T-cell (primary cell): ENCODE data around the gene KCNJ10. TPM values are rescaled to one million over a fixed set of nuclear protein-coding genes. Genes with fewer than 3 reads are reported as not detected.

Source experiments
- ATAC-seq, 4 experiments: fragments of 200-7000 bp in 3 of 4; fragments of 150-1000 bp in 1 of 4; cut with Tn5 transposase; replicated peaks in 1 of 4; 1 replicate in 3 of 4; 2 replicates in 1 of 4; pipeline ENCODE4 v1.10.0; 2021; ENCODE audit warnings: moderate library complexity in 3 of 4, mild to moderate bottlenecking in 2 of 4, moderate number of reproducible peaks in 1 of 4
- CTCF ChIA-PET, 2 donors: fragments of 300-600 bp; sonication (Branson Sonifier 250); formaldehyde crosslinking; loops; one replicate each; lab custom pipeline; 2022; ENCODE audit warnings: antibody characterized with exemption in 2 of 2; lab: Charles Lee
- POLR2A ChIA-PET, 2 donors: fragments of 300-600 bp; sonication (Branson Sonifier 250); formaldehyde crosslinking; loops; one replicate each; lab custom pipeline; 2022; ENCODE audit warnings: antibody characterized with exemption in 2 of 2; lab: Charles Lee
- DNase-seq, 35 experiments: peaks; one replicate each; pipeline versions ENCODE4 v3.0.0 to v3.0.0-alpha.2; 2013 to 2023
- H3K27ac ChIP-seq: one replicate; pipeline ENCODE4 v1.5.1; 2013; ENCODE audit warnings: low read length
- H3K27me3 ChIP-seq, 2 experiments: replicated peaks in 1 of 2; 1 replicate in 1 of 2; 2 replicates in 1 of 2; pipeline versions ENCODE4 v1.6.1 to v1.7.0; 2013; ENCODE audit warnings: low read length in 1 of 2, mixed read lengths in 1 of 2; ENCODE audit not compliant: control insufficient read depth in 2 of 2, insufficient read depth in 2 of 2; ENCODE audit errors: extremely low read depth in 1 of 2
- H3K36me3 ChIP-seq, 2 donors: 1 replicate in 1 of 2; 2 replicates in 1 of 2; pipeline versions ENCODE4 v1.6.1 to v1.7.0; 2013; ENCODE audit warnings: low read length in 1 of 2; ENCODE audit not compliant: control insufficient read depth in 2 of 2, insufficient read depth in 1 of 2; ENCODE audit errors: extremely low read depth in 1 of 2
- H3K4me1 ChIP-seq, 2 experiments: 1 replicate in 1 of 2; 2 replicates in 1 of 2; pipeline versions ENCODE4 v1.6.1 to v1.7.0; 2013; ENCODE audit warnings: low read length in 2 of 2, mixed read lengths in 1 of 2; ENCODE audit not compliant: insufficient read depth in 2 of 2, control insufficient read depth in 1 of 2; ENCODE audit errors: extremely low read depth in 1 of 2
- H3K4me3 ChIP-seq, 2 donors: 1 replicate in 1 of 2; 2 replicates in 1 of 2; pipeline versions ENCODE4 v1.5.1 to v1.7.0; 2013; ENCODE audit warnings: mild to moderate bottlenecking in 2 of 2, low read length in 1 of 2, moderate library complexity in 1 of 2; ENCODE audit not compliant: control insufficient read depth in 1 of 2; ENCODE audit errors: extremely low read depth in 1 of 2
- H3K9me3 ChIP-seq: 2 replicates; pipeline ENCODE4 v1.7.0; 2013
- H3K27ac Mint-ChIP-seq, 2 donors: one replicate each; pipeline ENCODE4 v1.8.0; 2020 to 2021; ENCODE audit warnings: mild to moderate bottlenecking in 2 of 2, mixed read lengths in 2 of 2
- H3K27me3 Mint-ChIP-seq, 2 donors: one replicate each; pipeline ENCODE4 v1.8.0; 2021 to 2022; ENCODE audit warnings: mixed read lengths in 2 of 2
- H3K36me3 Mint-ChIP-seq: one replicate; pipeline ENCODE4 v1.8.0; 2021; ENCODE audit warnings: mixed read lengths
- H3K4me1 Mint-ChIP-seq, 3 donors: one replicate each; pipeline ENCODE4 v1.8.0; 2020 to 2022; ENCODE audit warnings: mixed read lengths in 3 of 3, mild to moderate bottlenecking in 1 of 3
- H3K4me3 Mint-ChIP-seq, 3 donors: one replicate each; pipeline ENCODE4 v1.8.0; 2020 to 2022; ENCODE audit warnings: mild to moderate bottlenecking in 3 of 3, mixed read lengths in 3 of 3, moderate library complexity in 3 of 3
- H3K9me3 Mint-ChIP-seq, 3 donors: one replicate each; pipeline ENCODE4 v1.8.0; 2020 to 2022; ENCODE audit warnings: mixed read lengths in 3 of 3
- whole genome bisulfite sequencing: methylation state at CpG from one replicate; pipeline ENCODE4 v1.1.5; 2013; ENCODE audit warnings: missing lambda C conversion rate; ENCODE audit not compliant: insufficient coverage; 5-methylcytosine and 5-hydroxymethylcytosine counted together
- total RNA-seq, 35 experiments: library from RNA in 6 of 35; stranded (reverse) in 6 of 35; fragments of 120-200 nt in 1 of 35; gene quantifications; one replicate each; pipeline versions ENCODE4 v1.2.1 to v1.2.4 and lab custom pipeline; 2013 to 2026

Gene KCNJ10
- total RNA-seq, 5 donors from 2014 or later (not counting 1 experiment from before 2014, with no cell fraction given): 0.22 TPM; not detected in 4

- ChIA-PET POLR2A (no interaction called here), CTCF (interaction anchor here (0.5 to 1.7 kb wide), 6 partner anchors 13 to 272 kb away, joined by 3 to 4 read pairs (median 4); no protein-coding TSS in a partner anchor)
- H3K4me3 ChIP-seq: no peak overlapping the region
- no peaks in the 10 kb centered on the region for H3K36me3 ChIP-seq
- ATAC-seq (peak in 2 of 4 experiments; percentile 49 to 52), DNase-seq (peak in 14 of 35 experiments; percentile 20 to 63 (median 30))
- H3K27ac Mint-ChIP-seq: peak overlapping the region in 1 of 2 donors; percentile 14
- peaks cover 0 to 22% of the 10 kb centered on the region in 2 experiments for H3K27me3 ChIP-seq
- no peaks in the 10 kb centered on the region for H3K9me3 Mint-ChIP-seq
- WGBS: 55% methylated on average over 3 of the region's 6 CpGs
- no peak overlapping the region for H3K27ac ChIP-seq
- H3K4me1 Mint-ChIP-seq: no peaks in the 10 kb centered on the region
- no peaks in the 10 kb centered on the region for H3K4me1 ChIP-seq
- no peaks in the 10 kb centered on the region for H3K9me3 ChIP-seq
- H3K4me3 Mint-ChIP-seq: no peak overlapping the region
- no peaks in the 10 kb centered on the region for H3K36me3 Mint-ChIP-seq
- peaks cover 0 to 16% of the 10 kb centered on the region in 2 donors for H3K27me3 Mint-ChIP-seq
Measured at GRCh38 chr1:160108888-160109662, 39.1 kb upstream of the KCNJ10 start.

GRCh38 chr1:160107512-160107911 lies 37.6 kb upstream of the KCNJ10 start:
- Mint-ChIP-seq H3K4me1 (peaks cover 0 to 3% (median 0%) of the 10 kb centered on the region in 3 donors), H3K4me3 (no peak overlapping the region), H3K36me3 (no peaks in the 10 kb centered on the region), H3K9me3 (no peaks in the 10 kb centered on the region), H3K27me3 (peaks cover 0 to 9% of the 10 kb centered on the region in 2 donors), H3K27ac (no peak overlapping the region)
- no peak overlapping the region for H3K27ac ChIP-seq
- H3K27me3 ChIP-seq: peaks cover 0 to 22% of the 10 kb centered on the region in 2 experiments
- H3K4me3 ChIP-seq: no peak overlapping the region
- WGBS: no CpG with 5 or more reads among the region's 1 CpG
- peaks cover 0 to 6% of the 10 kb centered on the region in 2 experiments for H3K4me1 ChIP-seq
- ATAC-seq: no peak
- ChIA-PET POLR2A (no interaction called here), CTCF (interaction anchor here in 1 of 2 donors (1.7 kb wide), 1 partner anchor 273 kb away, joined by 4 read pairs; no protein-coding TSS in a partner anchor)
- H3K36me3 ChIP-seq: no peaks in the 10 kb centered on the region
- DNase-seq: no peak
- no peaks in the 10 kb centered on the region for H3K9me3 ChIP-seq

GRCh38 chr1:160105155-160105554 lies 35.2 kb upstream of the KCNJ10 start:
- H3K9me3 Mint-ChIP-seq: no peaks in the 10 kb centered on the region
- CTCF ChIA-PET: interaction anchor here in 1 of 2 donors (0.9 to 1.2 kb wide), 2 partner anchors 20 to 147 kb away, joined by 3 read pairs; no protein-coding TSS in a partner anchor
- Histone ChIP-seq H3K9me3 (no peaks in the 10 kb centered on the region), H3K4me3 (no peak overlapping the region), H3K27ac (no peak overlapping the region), H3K36me3 (no peaks in the 10 kb centered on the region), H3K4me1 (peaks cover 0 to 19% of the 10 kb centered on the region in 2 experiments), H3K27me3 (peaks cover 0 to 10% of the 10 kb centered on the region in 2 experiments)
- H3K36me3 Mint-ChIP-seq: no peaks in the 10 kb centered on the region
- H3K4me3 Mint-ChIP-seq: no peak overlapping the region
- 96% methylated on average over 5 of the region's 5 CpGs for WGBS
- peaks cover 17 to 20% (median 19%) of the 10 kb centered on the region in 3 donors for H3K4me1 Mint-ChIP-seq
- DNase-seq: no peak
- no peak overlapping the region for H3K27ac Mint-ChIP-seq
- H3K27me3 Mint-ChIP-seq: peaks cover 0 to 8% of the 10 kb centered on the region in 2 donors
- ATAC-seq: no peak
- POLR2A ChIA-PET: no interaction called here

- Histone ChIP-seq H3K27ac (no peak overlapping the region), H3K4me1 (peaks cover 0 to 26% of the 10 kb centered on the region in 2 experiments), H3K36me3 (no peaks in the 10 kb centered on the region), H3K9me3 (no peaks in the 10 kb centered on the region), H3K27me3 (peaks cover 0 to 8% of the 10 kb centered on the region in 2 experiments), H3K4me3 (no peak overlapping the region)
- ChIA-PET CTCF (interaction anchor here in 1 of 2 donors (1.2 kb wide), 1 partner anchor 19 kb away, joined by 3 read pairs; no protein-coding TSS in a partner anchor), POLR2A (no interaction called here)
- Mint-ChIP-seq H3K27ac (no peak overlapping the region), H3K4me1 (peaks cover 22 to 25% (median 24%) of the 10 kb centered on the region in 3 donors), H3K4me3 (no peak overlapping the region), H3K9me3 (no peaks in the 10 kb centered on the region), H3K36me3 (no peaks in the 10 kb centered on the region), H3K27me3 (peaks cover 0 to 8% of the 10 kb centered on the region in 2 donors)
- ATAC-seq: no peak
- 90% methylated on average over 2 of the region's 3 CpGs for WGBS
- DNase-seq: no peak
Measured at GRCh38 chr1:160104486-160104885, 34.5 kb upstream of the KCNJ10 start.

GRCh38 chr1:160103658-160104408 lies 33.9 kb upstream of the KCNJ10 start:
- Mint-ChIP-seq H3K27ac (no peak overlapping the region), H3K27me3 (peaks cover 0 to 5% of the 10 kb centered on the region in 2 donors), H3K4me1 (peaks cover 26 to 30% (median 29%) of the 10 kb centered on the region in 3 donors), H3K9me3 (no peaks in the 10 kb centered on the region), H3K4me3 (no peak overlapping the region), H3K36me3 (no peaks in the 10 kb centered on the region)
- H3K4me3 ChIP-seq: no peak overlapping the region
- no peaks in the 10 kb centered on the region for H3K9me3 ChIP-seq
- ChIA-PET POLR2A (interaction anchor here in 1 of 2 donors (0.6 kb wide), 1 partner anchor 362 kb away, joined by 4 read pairs; no protein-coding TSS in a partner anchor), CTCF (interaction anchor here (1.1 to 2.8 kb wide), 3 partner anchors 18 to 159 kb away, joined by 3 to 10 read pairs (median 5); partner anchors contain the start of gene DCAF8 (in 1 of the 2))
- H3K27ac ChIP-seq: no peak overlapping the region
- DNase-seq: no peak
- peaks cover 0 to 32% of the 10 kb centered on the region in 2 experiments for H3K4me1 ChIP-seq
- no peaks in the 10 kb centered on the region for H3K36me3 ChIP-seq
- H3K27me3 ChIP-seq: peaks cover 0 to 6% of the 10 kb centered on the region in 2 experiments
- no peak for ATAC-seq
- 83% methylated on average over 3 of the region's 6 CpGs for WGBS
